H1 (cell line): ENCODE results near the gene PDIA5. TPM values are rescaled to one million over a fixed set of nuclear protein-coding genes. Genes with fewer than 3 reads are reported as not detected.

ENCODE experiments used
- polyA plus RNA-seq, 7 experiments: library from polyadenylated mRNA; depleted of rRNA in 3 of 7; stranded (reverse) in 5 of 7; unstranded in 2 of 7; fragments of >200 nt in 5 of 7; fragments of 200-250 nt in 2 of 7; gene quantifications; 1 replicate in 5 of 7; 2 replicates in 1 of 7; 4 replicates in 1 of 7; pipeline versions ENCODE4 v1.2.1 to v1.2.3, GENCODE V29; 2011 to 2013; ENCODE audit warnings: missing spikeins in 2 of 7, mixed read lengths in 2 of 7
- total RNA-seq: library from RNA; stranded (reverse); fragmentation: NEBNext Ultra II Directional; extraction: Animal tissue kit (Norgen Biotek cat#: 25700); gene quantifications from 2 replicates; pipeline ENCODE4 v1.2.1, GENCODE V29; 2021
- TF ChIP-seq, protein P1 (sequence below): fragments of 300-600 bp; sonication (generic); IDR thresholded peaks from 2 replicates; pipeline ENCODE4 v1.7.1; 2012; ENCODE audit warnings: low read length, moderate library complexity, mild to moderate bottlenecking, inconsistent platforms; ENCODE audit not compliant: insufficient replicate concordance

Gene PDIA5
- total and polyA plus RNA-seq, 2 of the 8 experiments (the other 6 are each of a cell fraction or from before 2014, with no cell fraction given), result 18.2 to 32.8 TPM

DNA sequence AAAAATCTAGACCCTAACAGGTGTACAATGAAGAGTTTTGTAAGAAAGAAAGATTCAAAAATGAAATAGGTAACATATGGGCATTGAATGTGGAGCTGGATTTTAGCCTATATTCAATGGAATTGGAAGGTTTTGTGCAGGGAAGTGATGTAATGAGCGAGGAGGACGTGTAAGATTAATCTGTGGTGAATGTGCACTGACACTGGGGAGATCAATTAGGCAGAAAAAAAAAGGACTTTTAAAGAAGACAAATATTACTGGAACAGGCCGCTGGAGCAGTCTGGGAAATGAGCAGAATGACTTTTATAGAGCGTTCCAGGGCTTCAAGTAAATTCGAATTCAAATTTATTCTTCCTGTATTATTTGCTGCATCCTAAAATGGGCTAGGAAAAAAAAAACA is 55.2 kb downstream of the PDIA5 start (continued):
- TF ChIP-seq, protein P1, sequence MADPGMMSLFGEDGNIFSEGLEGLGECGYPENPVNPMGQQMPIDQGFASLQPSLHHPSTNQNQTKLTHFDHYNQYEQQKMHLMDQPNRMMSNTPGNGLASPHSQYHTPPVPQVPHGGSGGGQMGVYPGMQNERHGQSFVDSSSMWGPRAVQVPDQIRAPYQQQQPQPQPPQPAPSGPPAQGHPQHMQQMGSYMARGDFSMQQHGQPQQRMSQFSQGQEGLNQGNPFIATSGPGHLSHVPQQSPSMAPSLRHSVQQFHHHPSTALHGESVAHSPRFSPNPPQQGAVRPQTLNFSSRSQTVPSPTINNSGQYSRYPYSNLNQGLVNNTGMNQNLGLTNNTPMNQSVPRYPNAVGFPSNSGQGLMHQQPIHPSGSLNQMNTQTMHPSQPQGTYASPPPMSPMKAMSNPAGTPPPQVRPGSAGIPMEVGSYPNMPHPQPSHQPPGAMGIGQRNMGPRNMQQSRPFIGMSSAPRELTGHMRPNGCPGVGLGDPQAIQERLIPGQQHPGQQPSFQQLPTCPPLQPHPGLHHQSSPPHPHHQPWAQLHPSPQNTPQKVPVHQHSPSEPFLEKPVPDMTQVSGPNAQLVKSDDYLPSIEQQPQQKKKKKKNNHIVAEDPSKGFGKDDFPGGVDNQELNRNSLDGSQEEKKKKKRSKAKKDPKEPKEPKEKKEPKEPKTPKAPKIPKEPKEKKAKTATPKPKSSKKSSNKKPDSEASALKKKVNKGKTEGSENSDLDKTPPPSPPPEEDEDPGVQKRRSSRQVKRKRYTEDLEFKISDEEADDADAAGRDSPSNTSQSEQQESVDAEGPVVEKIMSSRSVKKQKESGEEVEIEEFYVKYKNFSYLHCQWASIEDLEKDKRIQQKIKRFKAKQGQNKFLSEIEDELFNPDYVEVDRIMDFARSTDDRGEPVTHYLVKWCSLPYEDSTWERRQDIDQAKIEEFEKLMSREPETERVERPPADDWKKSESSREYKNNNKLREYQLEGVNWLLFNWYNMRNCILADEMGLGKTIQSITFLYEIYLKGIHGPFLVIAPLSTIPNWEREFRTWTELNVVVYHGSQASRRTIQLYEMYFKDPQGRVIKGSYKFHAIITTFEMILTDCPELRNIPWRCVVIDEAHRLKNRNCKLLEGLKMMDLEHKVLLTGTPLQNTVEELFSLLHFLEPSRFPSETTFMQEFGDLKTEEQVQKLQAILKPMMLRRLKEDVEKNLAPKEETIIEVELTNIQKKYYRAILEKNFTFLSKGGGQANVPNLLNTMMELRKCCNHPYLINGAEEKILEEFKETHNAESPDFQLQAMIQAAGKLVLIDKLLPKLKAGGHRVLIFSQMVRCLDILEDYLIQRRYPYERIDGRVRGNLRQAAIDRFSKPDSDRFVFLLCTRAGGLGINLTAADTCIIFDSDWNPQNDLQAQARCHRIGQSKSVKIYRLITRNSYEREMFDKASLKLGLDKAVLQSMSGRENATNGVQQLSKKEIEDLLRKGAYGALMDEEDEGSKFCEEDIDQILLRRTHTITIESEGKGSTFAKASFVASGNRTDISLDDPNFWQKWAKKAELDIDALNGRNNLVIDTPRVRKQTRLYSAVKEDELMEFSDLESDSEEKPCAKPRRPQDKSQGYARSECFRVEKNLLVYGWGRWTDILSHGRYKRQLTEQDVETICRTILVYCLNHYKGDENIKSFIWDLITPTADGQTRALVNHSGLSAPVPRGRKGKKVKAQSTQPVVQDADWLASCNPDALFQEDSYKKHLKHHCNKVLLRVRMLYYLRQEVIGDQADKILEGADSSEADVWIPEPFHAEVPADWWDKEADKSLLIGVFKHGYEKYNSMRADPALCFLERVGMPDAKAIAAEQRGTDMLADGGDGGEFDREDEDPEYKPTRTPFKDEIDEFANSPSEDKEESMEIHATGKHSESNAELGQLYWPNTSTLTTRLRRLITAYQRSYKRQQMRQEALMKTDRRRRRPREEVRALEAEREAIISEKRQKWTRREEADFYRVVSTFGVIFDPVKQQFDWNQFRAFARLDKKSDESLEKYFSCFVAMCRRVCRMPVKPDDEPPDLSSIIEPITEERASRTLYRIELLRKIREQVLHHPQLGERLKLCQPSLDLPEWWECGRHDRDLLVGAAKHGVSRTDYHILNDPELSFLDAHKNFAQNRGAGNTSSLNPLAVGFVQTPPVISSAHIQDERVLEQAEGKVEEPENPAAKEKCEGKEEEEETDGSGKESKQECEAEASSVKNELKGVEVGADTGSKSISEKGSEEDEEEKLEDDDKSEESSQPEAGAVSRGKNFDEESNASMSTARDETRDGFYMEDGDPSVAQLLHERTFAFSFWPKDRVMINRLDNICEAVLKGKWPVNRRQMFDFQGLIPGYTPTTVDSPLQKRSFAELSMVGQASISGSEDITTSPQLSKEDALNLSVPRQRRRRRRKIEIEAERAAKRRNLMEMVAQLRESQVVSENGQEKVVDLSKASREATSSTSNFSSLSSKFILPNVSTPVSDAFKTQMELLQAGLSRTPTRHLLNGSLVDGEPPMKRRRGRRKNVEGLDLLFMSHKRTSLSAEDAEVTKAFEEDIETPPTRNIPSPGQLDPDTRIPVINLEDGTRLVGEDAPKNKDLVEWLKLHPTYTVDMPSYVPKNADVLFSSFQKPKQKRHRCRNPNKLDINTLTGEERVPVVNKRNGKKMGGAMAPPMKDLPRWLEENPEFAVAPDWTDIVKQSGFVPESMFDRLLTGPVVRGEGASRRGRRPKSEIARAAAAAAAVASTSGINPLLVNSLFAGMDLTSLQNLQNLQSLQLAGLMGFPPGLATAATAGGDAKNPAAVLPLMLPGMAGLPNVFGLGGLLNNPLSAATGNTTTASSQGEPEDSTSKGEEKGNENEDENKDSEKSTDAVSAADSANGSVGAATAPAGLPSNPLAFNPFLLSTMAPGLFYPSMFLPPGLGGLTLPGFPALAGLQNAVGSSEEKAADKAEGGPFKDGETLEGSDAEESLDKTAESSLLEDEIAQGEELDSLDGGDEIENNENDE, result no peak
